GM21526 (cell line): ENCODE results near the gene CPNE6.

Experiments
- ATAC-seq: cut with Tn5 transposase; IDR thresholded peaks from one replicate; pipeline ENCODE4 v1.9.1; 2021; ENCODE audit warnings: moderate library complexity; ENCODE audit not compliant: unreplicated experiment, low FRiP score

Gene CPNE6

GRCh38 chr14:24053548-24054323, 17.6 kb upstream of the CPNE6 start:
- no peak for ATAC-seq

GRCh38 chr14:24054324-24054641, 17.1 kb upstream of the CPNE6 start:
- no peak for ATAC-seq

GRCh38 chr14:24054646-24055045, 16.7 kb upstream of the CPNE6 start:
- ATAC-seq = no peak

- no peak for ATAC-seq
Observed at GRCh38 chr14:24055971-24056799, 15.2 kb upstream of the CPNE6 start.

GRCh38 chr14:24056800-24057184, 14.6 kb upstream of the CPNE6 start:
- ATAC-seq = no peak

GRCh38 chr14:24057271-24057670, 14.1 kb upstream of the CPNE6 start:
- ATAC-seq = no peak

GRCh38 chr14:24057867-24058259, 13.5 kb upstream of the CPNE6 start:
- no peak for ATAC-seq

GRCh38 chr14:24058260-24058950, 13.0 kb upstream of the CPNE6 start:
- no peak for ATAC-seq

GRCh38 chr14:24058951-24059475, 12.3 kb upstream of the CPNE6 start:
- no peak for ATAC-seq

GRCh38 chr14:24059841-24060388, 11.4 kb upstream of the CPNE6 start:
- no peak for ATAC-seq

GRCh38 chr14:24060443-24060842, 10.9 kb upstream of the CPNE6 start:
- no peak for ATAC-seq

- ATAC-seq = no peak
Observed at GRCh38 chr14:24060984-24061913, 10.1 kb upstream of the CPNE6 start.

GRCh38 chr14:24062216-24062980, 9.0 kb upstream of the CPNE6 start:
- no peak for ATAC-seq

- no peak for ATAC-seq
Observed at GRCh38 chr14:24063263-24063836, 8.0 kb upstream of the CPNE6 start.

- ATAC-seq = no peak
Observed at GRCh38 chr14:24064091-24064795, 7.1 kb upstream of the CPNE6 start.

GRCh38 chr14:24064856-24065255, 6.5 kb upstream of the CPNE6 start:
- ATAC-seq = no peak

- ATAC-seq = no peak
Observed at GRCh38 chr14:24065408-24065807, 6.0 kb upstream of the CPNE6 start.

GRCh38 chr14:24066496-24067132, 4.7 kb upstream of the CPNE6 start:
- ATAC-seq = no peak
